ENCODE measurements around the gene MYO1B.

Gene MYO1B

DNA sequence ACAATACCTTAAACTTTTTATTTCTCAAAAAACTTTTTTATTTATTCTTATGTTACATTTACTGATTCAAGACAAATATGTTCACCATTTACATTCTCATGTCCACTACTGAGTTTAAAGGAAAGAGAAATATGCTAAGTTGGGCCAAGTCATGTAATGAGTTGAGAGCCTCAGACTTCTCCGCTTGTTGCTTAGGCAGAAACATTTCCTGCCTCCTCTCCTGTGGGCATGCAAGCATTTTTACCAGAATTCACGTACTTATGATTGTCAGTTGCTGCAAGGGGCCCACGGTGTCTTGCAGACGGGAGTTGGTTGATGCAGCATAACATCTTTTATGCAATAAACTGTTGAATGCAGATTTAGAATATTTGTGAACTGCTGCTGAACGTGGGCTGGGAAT, 51.8 kb downstream of the MYO1B start:
- TF ChIP-seq CTCF (IDR thresholded peaks at IDR 0.05; ENCODE audit: low read depth, low read length) = no peak
- H3K4me3 ChIP-seq (replicated peaks in 1 of 2; ENCODE audit: low read depth in 2 of 2, low read length in 2 of 2) = no peak overlapping the region
- peak; percentile 42 to 46 for DNase-seq (ENCODE audit: low read depth in 2 of 2)

DNA sequence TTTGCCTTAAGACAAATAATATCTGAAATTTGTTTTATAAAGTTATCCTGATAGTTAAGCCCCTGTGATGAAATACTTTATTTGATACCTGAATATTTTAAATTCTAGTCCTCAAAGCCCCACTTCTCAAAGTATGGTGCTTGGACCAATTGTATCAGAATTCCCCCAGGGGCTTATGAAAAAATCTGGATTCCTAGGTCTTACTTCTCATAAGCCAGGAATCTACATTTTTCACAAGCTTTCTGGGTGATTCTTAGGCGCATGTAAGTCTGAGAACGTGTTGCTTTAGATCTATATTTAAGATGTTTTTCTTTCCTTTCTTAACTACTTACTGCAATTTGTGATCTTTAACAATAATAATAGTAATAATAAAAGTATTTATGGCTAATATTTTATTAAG, 53.1 kb downstream of the MYO1B start:
- no peak overlapping the region for H3K4me3 ChIP-seq (replicated peaks in 1 of 2; ENCODE audit: low read depth in 2 of 2, low read length in 2 of 2)
- DNase-seq (ENCODE audit: low read depth in 2 of 2) = peak in 1 of 2 donors; percentile 82
- TF ChIP-seq CTCF (IDR thresholded peaks at IDR 0.05; ENCODE audit: low read depth, low read length) = no peak

- DNase-seq (ENCODE audit: low read depth in 2 of 2) = peak in 1 of 2 donors; percentile 48
- TF ChIP-seq CTCF (IDR thresholded peaks at IDR 0.05; ENCODE audit: low read depth, low read length) = peak; percentile 38
- no peak overlapping the region for H3K4me3 ChIP-seq (replicated peaks in 1 of 2; ENCODE audit: low read depth in 2 of 2, low read length in 2 of 2)
These were observed 53.8 kb downstream of the MYO1B start for GRCh38 chr2:191299010-191299409.

- TF ChIP-seq CTCF (IDR thresholded peaks at IDR 0.05; ENCODE audit: low read depth, low read length) = no peak
- no peak overlapping the region for H3K4me3 ChIP-seq (replicated peaks in 1 of 2; ENCODE audit: low read depth in 2 of 2, low read length in 2 of 2)
- DNase-seq (ENCODE audit: low read depth in 2 of 2) = peak; percentile 14 to 38
These were observed 54.7 kb downstream of the MYO1B start for GRCh38 chr2:191299866-191300265.

DNA sequence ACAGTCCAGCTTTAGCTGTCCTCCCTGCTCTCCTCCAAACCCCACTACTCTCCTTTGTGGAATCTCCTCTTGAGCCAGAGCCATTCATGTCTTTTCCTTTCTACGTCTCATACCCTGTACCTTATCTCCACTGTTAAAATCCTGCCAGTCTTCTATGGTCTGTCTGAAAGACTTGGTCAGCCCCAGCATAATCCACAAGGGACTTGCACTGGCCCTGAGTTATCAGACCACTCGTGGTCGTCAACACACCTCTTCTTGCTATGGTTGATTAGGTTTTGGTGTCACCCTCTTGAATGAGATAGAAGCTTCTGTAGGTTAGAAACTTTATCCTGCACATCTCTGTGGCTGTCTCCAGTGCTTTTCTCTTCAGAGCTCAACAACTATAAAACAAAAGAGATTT, 56.8 kb downstream of the MYO1B start:
- DNase-seq (ENCODE audit: low read depth in 2 of 2) = no peak
- no peak for TF ChIP-seq CTCF (IDR thresholded peaks at IDR 0.05; ENCODE audit: low read depth, low read length)
- H3K4me3 ChIP-seq (replicated peaks in 1 of 2; ENCODE audit: low read depth in 2 of 2, low read length in 2 of 2) = no peak overlapping the region

DNA sequence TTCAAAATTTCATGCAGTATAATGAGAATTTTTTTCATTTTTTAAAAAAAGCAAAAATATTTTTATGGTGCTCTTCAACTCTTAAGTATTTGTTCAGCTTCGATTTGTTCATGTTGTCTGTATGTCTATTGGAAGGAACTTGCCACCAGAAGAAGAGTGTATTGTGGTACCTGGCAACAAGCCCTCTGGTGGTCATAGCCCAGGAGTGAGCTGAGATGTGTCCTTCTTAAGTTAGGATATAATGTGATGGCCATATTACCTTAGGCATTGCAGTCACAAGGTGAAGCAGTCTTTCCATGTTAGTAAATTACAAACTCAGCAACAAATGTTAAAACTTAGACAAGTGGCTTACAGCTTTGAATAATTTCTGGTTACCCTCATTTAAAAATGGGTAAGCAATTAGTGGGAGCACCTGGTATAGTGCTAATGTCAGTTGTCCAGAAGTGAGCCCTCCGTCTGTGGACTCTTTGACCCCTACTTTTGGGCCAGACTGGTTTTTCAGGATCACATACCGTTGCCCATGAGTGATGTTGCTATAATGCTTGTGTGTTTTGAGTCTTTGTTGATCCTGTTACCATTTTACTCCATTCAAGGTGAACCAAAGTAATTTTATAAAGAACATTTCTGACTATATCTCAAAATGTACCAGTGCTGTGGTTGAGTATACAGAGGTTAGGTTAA, 57.4 kb downstream of the MYO1B start:
- no peak for DNase-seq (ENCODE audit: low read depth in 2 of 2)
- TF ChIP-seq CTCF (IDR thresholded peaks at IDR 0.05; ENCODE audit: low read depth, low read length) = no peak

More for the DNA sequence above, 57.4 kb downstream of the MYO1B start:
- no peak overlapping the region for H3K4me3 ChIP-seq (replicated peaks in 1 of 2; ENCODE audit: low read depth in 2 of 2, low read length in 2 of 2)
